H1 (cell line): ENCODE results near the gene CYP4F3. TPM values are rescaled to one million over a fixed set of nuclear protein-coding genes. Genes with fewer than 3 reads are reported as not detected.

Experiments
- CTCF ChIA-PET: fragments of 300-600 bp; sonication (Branson Sonifier 250); formaldehyde crosslinking; loops from one replicate; lab custom pipeline; 2021; ENCODE audit not compliant: partially characterized antibody; lab: Charles Lee
- POLR2A ChIA-PET: fragments of 300-600 bp; sonication (Branson Sonifier 250); formaldehyde crosslinking; loops from one replicate; lab custom pipeline; 2021; ENCODE audit warnings: inconsistent platforms; ENCODE audit not compliant: partially characterized antibody; lab: Charles Lee
- DNase-seq, 2 experiments: peaks; one replicate each; pipeline versions ENCODE4 v3.0.0 to v3.0.0-alpha.2; 2010 to 2022; ENCODE audit warnings: low spot score in 2 of 2, low read depth in 1 of 2, mixed read lengths in 1 of 2
- FAIRE-seq: peaks from 2 replicates; lab custom pipeline; 2011; peaks lifted over from hg19 to GRCh38; lab: Jason Lieb, UNC
- H2AFZ ChIP-seq: 2 replicates; pipeline ENCODE4 v1.8.1; 2012; ENCODE audit warnings: low read length, inconsistent platforms
- H2AK5ac ChIP-seq: 2 replicates; pipeline ENCODE4 v1.6.1; 2013; ENCODE audit warnings: low read depth, low read length
- H2BK120ac ChIP-seq: replicated peaks from 2 replicates; pipeline ENCODE3; 2013; ENCODE audit warnings: low read depth, low read length, inconsistent platforms
- H2BK12ac ChIP-seq: 2 replicates; pipeline ENCODE4 v1.6.1; 2013; ENCODE audit warnings: low read depth, low read length
- H2BK15ac ChIP-seq: 2 replicates; pipeline ENCODE4 v1.6.1; 2013; ENCODE audit warnings: low read length
- H2BK20ac ChIP-seq: 2 replicates; pipeline ENCODE4 v1.6.1; 2013; ENCODE audit warnings: low read length
- H2BK5ac ChIP-seq: 2 replicates; pipeline ENCODE4 v1.6.1; 2013; ENCODE audit warnings: low read depth, low read length
- H3K14ac ChIP-seq: 2 replicates; pipeline ENCODE4 v1.6.1; 2013; ENCODE audit warnings: inconsistent platforms; ENCODE audit not compliant: insufficient read length
- H3K18ac ChIP-seq: 2 replicates; pipeline ENCODE4 v1.6.1; 2013; ENCODE audit warnings: low read length; ENCODE audit errors: extremely low read depth
- H3K23ac ChIP-seq: 2 replicates; pipeline ENCODE4 v1.6.1; 2013; ENCODE audit warnings: inconsistent platforms; ENCODE audit not compliant: insufficient read length
- H3K23me2 ChIP-seq: 2 replicates; pipeline ENCODE4 v1.6.1; 2013; ENCODE audit warnings: low read depth, low read length
- H3K27ac ChIP-seq: 2 replicates; pipeline ENCODE4 v1.6.1; 2011; ENCODE audit warnings: low read depth, low read length, inconsistent platforms
- H3K27me3 ChIP-seq, 4 experiments: replicated peaks in 1 of 4; 1 replicate in 1 of 4; 2 replicates in 3 of 4; pipeline versions ENCODE4 v1.6.1 to v1.8.1; 2011 to 2013; ENCODE audit warnings: low read length in 3 of 4, mild to moderate bottlenecking in 3 of 4, inconsistent platforms in 2 of 4, mixed read lengths in 2 of 4, moderate library complexity in 1 of 4; ENCODE audit not compliant: control insufficient read depth in 3 of 4, insufficient read depth in 3 of 4; ENCODE audit errors: extremely low read depth in 1 of 4
- H3K36me3 ChIP-seq, 4 experiments: 2 replicates each; pipeline versions ENCODE4 v1.6.1 to v1.8.1; 2011 to 2013; ENCODE audit warnings: mild to moderate bottlenecking in 4 of 4, low read length in 3 of 4, moderate library complexity in 2 of 4, control low read depth in 1 of 4, inconsistent platforms in 1 of 4; ENCODE audit not compliant: insufficient read depth in 4 of 4, control insufficient read depth in 2 of 4
- H3K4ac ChIP-seq: replicated peaks from 2 replicates; pipeline ENCODE3; 2013; ENCODE audit warnings: low read length, low read depth, mixed read lengths, inconsistent platforms; ENCODE audit not compliant: insufficient read length
- H3K4me1 ChIP-seq, 4 experiments: replicated peaks in 1 of 4; 1 replicate in 1 of 4; 2 replicates in 3 of 4; pipeline versions ENCODE4 v1.6.1 to v1.8.1; 2011 to 2013; ENCODE audit warnings: low read length in 3 of 4, inconsistent platforms in 2 of 4, mixed read lengths in 1 of 4; ENCODE audit not compliant: insufficient read depth in 4 of 4, control insufficient read depth in 3 of 4
- H3K4me2 ChIP-seq, 2 experiments: 2 replicates each; pipeline versions ENCODE4 v1.6.1 to v1.8.1; 2011 to 2013; ENCODE audit warnings: low read depth in 2 of 2, low read length in 2 of 2, control low read depth in 1 of 2, inconsistent platforms in 1 of 2, mild to moderate bottlenecking in 1 of 2; ENCODE audit not compliant: insufficient read depth in 1 of 2
- H3K4me3 ChIP-seq, 4 experiments: fragments of 200-600, 300-600 bp in 1 of 4; sonication (generic), shearing (Covaris generic), sonication (Bioruptor Twin) in 1 of 4; 2 replicates each; pipeline versions ENCODE4 v1.5.1 to v1.8.1; 2011 to 2016; ENCODE audit warnings: low read length in 4 of 4, low read depth in 3 of 4, control low read depth in 2 of 4, inconsistent platforms in 2 of 4, mild to moderate bottlenecking in 2 of 4, mixed read lengths in 1 of 4, moderate library complexity in 1 of 4; ENCODE audit not compliant: insufficient read depth in 2 of 4; ENCODE audit errors: extremely low read depth in 1 of 4
- H3K56ac ChIP-seq: replicated peaks from 2 replicates; pipeline ENCODE3; 2013; ENCODE audit warnings: low read depth, mild to moderate bottlenecking, mixed read lengths, low read length, inconsistent platforms; ENCODE audit not compliant: insufficient read length
- H3K79me1 ChIP-seq: 2 replicates; pipeline ENCODE4 v1.6.1; 2013; ENCODE audit warnings: low read depth, low read length, control low read depth
- H3K79me2 ChIP-seq, 2 experiments: 2 replicates each; pipeline versions ENCODE4 v1.6.1 to v1.8.1; 2012 to 2013; ENCODE audit warnings: low read length in 2 of 2, mild to moderate bottlenecking in 2 of 2, inconsistent platforms in 1 of 2; ENCODE audit not compliant: insufficient read depth in 2 of 2, control insufficient read depth in 1 of 2
- H3K9ac ChIP-seq, 4 experiments: replicated peaks in 1 of 4; 1 replicate in 1 of 4; 2 replicates in 3 of 4; pipeline versions ENCODE4 v1.6.1 to v1.8.1; 2011 to 2013; ENCODE audit warnings: low read depth in 3 of 4, low read length in 3 of 4, control low read depth in 2 of 4, mild to moderate bottlenecking in 2 of 4, moderate library complexity in 2 of 4, inconsistent platforms in 1 of 4; ENCODE audit errors: extremely low read depth in 1 of 4
- H3K9me3 ChIP-seq, 2 experiments: 2 replicates each; pipeline versions ENCODE4 v1.6.1 to v1.8.1; 2012 to 2013; ENCODE audit warnings: mild to moderate bottlenecking in 2 of 2, moderate library complexity in 2 of 2, control low read depth in 1 of 2, inconsistent platforms in 1 of 2, low read depth in 1 of 2, low read length in 1 of 2, mixed read lengths in 1 of 2; ENCODE audit not compliant: insufficient read depth in 2 of 2
- H4K20me1 ChIP-seq, 2 experiments: replicated peaks in 1 of 2; 2 replicates each; pipeline versions ENCODE3 to v1.8.1; 2011 to 2013; ENCODE audit warnings: inconsistent platforms in 2 of 2, low read length in 2 of 2, mild to moderate bottlenecking in 1 of 2; ENCODE audit not compliant: insufficient read depth in 2 of 2, control insufficient read depth in 1 of 2
- H4K5ac ChIP-seq: 2 replicates; pipeline ENCODE4 v1.6.1; 2013; ENCODE audit warnings: low read length, low read depth, mixed read lengths, inconsistent platforms; ENCODE audit not compliant: insufficient read length
- H4K8ac ChIP-seq: 2 replicates; pipeline ENCODE4 v1.8.0; 2013; ENCODE audit warnings: mild to moderate bottlenecking, moderate library complexity, low read length, inconsistent platforms; ENCODE audit not compliant: insufficient read depth; ENCODE audit errors: extremely low read depth
- H4K91ac ChIP-seq: replicated peaks from 2 replicates; pipeline ENCODE3; 2013; ENCODE audit warnings: low read length, mixed read lengths, inconsistent platforms; ENCODE audit not compliant: insufficient read length
- CBX5 ChIP-seq: fragments of 300-800, 300-1000 bp; sonication (generic); IDR thresholded peaks from 2 replicates; pipeline ENCODE4 v1.7.1; 2016; ENCODE audit warnings: antibody characterized with exemption, low read length, low read depth
- EP300 ChIP-seq, 2 experiments: IDR thresholded peaks; 1 replicate in 1 of 2; 2 replicates in 1 of 2; pipeline ENCODE4 v1.6.1; 2011 to 2012; ENCODE audit warnings: low read depth in 2 of 2, low read length in 2 of 2, mild to moderate bottlenecking in 2 of 2, borderline replicate concordance in 1 of 2, inconsistent platforms in 1 of 2, moderate library complexity in 1 of 2
- JUND ChIP-seq: IDR thresholded peaks from 2 replicates; pipeline ENCODE4 v1.6.1; 2011; ENCODE audit warnings: mild to moderate bottlenecking, improper control_type of control experiment, low read length
- PHF8 ChIP-seq: fragments of 200-600 bp; sonication (generic); conservative IDR thresholded peaks from 2 replicates; pipeline ENCODE4 v1.7.1; 2012; ENCODE audit warnings: low read depth, mild to moderate bottlenecking, inconsistent platforms, low read length, moderate library complexity
- SP1 ChIP-seq: IDR thresholded peaks from 2 replicates; pipeline ENCODE4 v1.6.1; 2011; ENCODE audit warnings: low read depth, low read length
- TBP ChIP-seq: IDR thresholded peaks from 2 replicates; pipeline ENCODE4 v1.6.1; 2011; ENCODE audit warnings: low read depth, low read length, improper control_type of control experiment
- TEAD4 ChIP-seq: IDR thresholded peaks from 2 replicates; pipeline ENCODE4 v1.6.1; 2012; ENCODE audit warnings: low read depth, low read length, inconsistent platforms, mixed read lengths
- WGBS, 2 experiments: shearing (Covaris generic) in 1 of 2; methylation state at CpG; one replicate each; pipeline versions ENCODE4 v1.1.6 to v1.1.7; 2013 to 2015; ENCODE audit warnings: low lambda C conversion rate in 2 of 2, mixed read lengths in 2 of 2, inconsistent platforms in 1 of 2, low coverage in 1 of 2, missing lambda C conversion rate in 1 of 2; ENCODE audit not compliant: insufficient replicate concordance in 2 of 2, insufficient coverage in 1 of 2, insufficient read length in 1 of 2; ENCODE audit errors: extremely low coverage in 1 of 2, missing lambda C conversion rate in 1 of 2; 5-methylcytosine and 5-hydroxymethylcytosine counted together
- polyA plus RNA-seq, 7 experiments: library from polyadenylated mRNA; depleted of rRNA in 3 of 7; stranded (reverse) in 5 of 7; unstranded in 2 of 7; fragments of >200 nt in 5 of 7; fragments of 200-250 nt in 2 of 7; gene quantifications; 1 replicate in 5 of 7; 2 replicates in 1 of 7; 4 replicates in 1 of 7; pipeline versions ENCODE4 v1.2.1 to v1.2.3, GENCODE V29; 2011 to 2013; ENCODE audit warnings: missing spikeins in 2 of 7, mixed read lengths in 2 of 7
- total RNA-seq: library from RNA; stranded (reverse); fragmentation: NEBNext Ultra II Directional; extraction: Animal tissue kit (Norgen Biotek cat#: 25700); gene quantifications from 2 replicates; pipeline ENCODE4 v1.2.1, GENCODE V29; 2021
- TF ChIP-seq, protein P1 (sequence below): IDR thresholded peaks from 2 replicates; pipeline ENCODE4 v1.6.1; 2012; ENCODE audit warnings: inconsistent platforms

CYP4F3 gene
- total and polyA plus RNA-seq, 2 of the 8 experiments (the other 6 are each of a cell fraction or from before 2014, with no cell fraction given): not detected

GRCh38 chr19:15634105-15634504 lies 6.6 kb upstream of the CYP4F3 start:
- H4K91ac ChIP-seq: no peak overlapping the region
- POLR2A ChIA-PET: no interaction called here
- no peak overlapping the region for H2BK15ac ChIP-seq
- H3K4me1 ChIP-seq: no peaks in the 10 kb centered on the region
- H3K4me2 ChIP-seq: no peak overlapping the region
- H3K23ac ChIP-seq: no peak overlapping the region
- H3K4me3 ChIP-seq: no peak overlapping the region
- H3K9me3 ChIP-seq: peaks cover 49 to 54% of the 10 kb centered on the region in 2 experiments
- H3K9ac ChIP-seq: no peak overlapping the region
- H4K20me1 ChIP-seq: no peaks in the 10 kb centered on the region
- H4K5ac ChIP-seq: no peak overlapping the region
- H2AK5ac ChIP-seq: no peak overlapping the region
- H3K79me2 ChIP-seq: no peaks in the 10 kb centered on the region
- H2BK120ac ChIP-seq: no peak overlapping the region
- H2BK5ac ChIP-seq: no peak overlapping the region
- no peak overlapping the region for H3K4ac ChIP-seq
- no peak overlapping the region for H2BK12ac ChIP-seq
- no peaks in the 10 kb centered on the region for H3K23me2 ChIP-seq
- no peak overlapping the region for H3K18ac ChIP-seq
- H3K14ac ChIP-seq: no peak overlapping the region
- H3K27me3 ChIP-seq: no peaks in the 10 kb centered on the region
- no peaks in the 10 kb centered on the region for H3K36me3 ChIP-seq
- no peak overlapping the region for H3K27ac ChIP-seq
- DNase-seq (no peak), FAIRE-seq (no peak)
- H2BK20ac ChIP-seq: no peak overlapping the region
- H3K56ac ChIP-seq: no peak overlapping the region
- TF ChIP-seq TBP: no peak
- TF ChIP-seq JUND: no peak
- TF ChIP-seq SP1: no peak
- TF ChIP-seq CBX5: no peak
- TF ChIP-seq PHF8: no peak
- TF ChIP-seq TEAD4: no peak
- no peak for TF ChIP-seq EP300 (IDR thresholded peaks at IDR 0.05; ENCODE audit: borderline replicate concordance in 1 of 2, low read depth in 2 of 2, low read length in 2 of 2)
- TF ChIP-seq, protein P1, sequence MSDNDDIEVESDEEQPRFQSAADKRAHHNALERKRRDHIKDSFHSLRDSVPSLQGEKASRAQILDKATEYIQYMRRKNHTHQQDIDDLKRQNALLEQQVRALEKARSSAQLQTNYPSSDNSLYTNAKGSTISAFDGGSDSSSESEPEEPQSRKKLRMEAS: no peak
- CTCF ChIA-PET: no interaction called here
- H3K79me1 ChIP-seq: no peaks in the 10 kb centered on the region
- 86% methylated on average over 3 of the region's 3 CpGs; no CpG with 5 or more reads in 1 of the 2 experiments for WGBS, 2 experiments
- no peak overlapping the region for H4K8ac ChIP-seq
- no peak overlapping the region for H2AFZ ChIP-seq
